Subcutaneous adipose tissue (tissue), 4 donors: ENCODE results near the gene FBL. TPM values are rescaled to one million over a fixed set of nuclear protein-coding genes. Genes with fewer than 3 reads are reported as not detected.

Experiments used
- CTCF ChIP-seq: fragments of 450-650 bp; IDR thresholded peaks from one replicate; pipeline ENCODE4 v1.5.1; 2016; ENCODE audit warnings: low read depth, mild to moderate bottlenecking, control low read depth, antibody characterized with exemption, moderate library complexity
- total RNA-seq, 4 donors: library from RNA; depleted of rRNA; stranded (reverse); fragments of >200 nt; gene quantifications; one replicate each; pipeline ENCODE4 v1.1.0, GENCODE V29; 2016

FBL gene
- total RNA-seq = 100 to 1,000 TPM; 101 to 168 (median 104) TPM

GRCh38 chr19:39845933-39846677 is at the start of gene FBL:
TSS of gene FBL (minus strand) at chr19:39846379. CDS start at chr19:39846300, 79 bp downstream.
- TF ChIP-seq CTCF = no peak

- no peak for TF ChIP-seq CTCF
Observed at GRCh38 chr19:39890755-39891551, 44.8 kb upstream of the FBL start.

GRCh38 chr19:39878398-39878797 is 32.2 kb upstream of the FBL start:
- TF ChIP-seq CTCF = no peak

- no peak for TF ChIP-seq CTCF
Observed at GRCh38 chr19:39874404-39874803, 28.2 kb upstream of the FBL start.

- TF ChIP-seq CTCF = no peak
Observed at GRCh38 chr19:39873385-39873784, 27.2 kb upstream of the FBL start.

GRCh38 chr19:39871886-39872866 is 26.0 kb upstream of the FBL start:
- TF ChIP-seq CTCF = no peak
